GM21576 (cell line): ENCODE results near the gene METTL25.

Source experiments
- ATAC-seq: cut with Tn5 transposase; IDR thresholded peaks from one replicate; pipeline ENCODE4 v1.9.1; 2021; ENCODE audit warnings: mild to moderate bottlenecking, moderate library complexity; ENCODE audit not compliant: unreplicated experiment

The METTL25 gene

GRCh38 chr12:82523996-82524395 is 165.7 kb downstream of the METTL25 start:
- peak; percentile 39 for ATAC-seq

- ATAC-seq: no peak
Observed at GRCh38 chr12:82524641-82525040, 166.3 kb downstream of the METTL25 start.

DNA sequence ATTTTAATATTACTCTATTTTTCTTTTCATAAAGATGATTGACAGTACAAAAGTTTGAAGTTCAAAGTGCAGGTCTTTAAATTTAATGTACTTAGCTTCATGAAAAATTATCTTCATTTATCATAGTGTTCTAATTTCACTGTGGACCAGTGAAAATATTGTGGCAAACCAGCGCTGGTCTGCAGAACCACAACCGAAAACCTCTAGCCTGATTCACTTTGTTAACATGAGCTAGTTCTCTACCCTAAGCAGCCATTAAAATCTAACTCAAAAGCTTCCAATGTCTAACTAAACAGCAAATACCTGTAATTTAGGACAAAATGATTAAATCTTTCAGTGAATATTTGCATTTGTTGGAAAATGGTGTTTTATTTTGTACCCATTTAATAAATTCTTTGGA is 167.3 kb downstream of the METTL25 start:
- no peak for ATAC-seq

DNA sequence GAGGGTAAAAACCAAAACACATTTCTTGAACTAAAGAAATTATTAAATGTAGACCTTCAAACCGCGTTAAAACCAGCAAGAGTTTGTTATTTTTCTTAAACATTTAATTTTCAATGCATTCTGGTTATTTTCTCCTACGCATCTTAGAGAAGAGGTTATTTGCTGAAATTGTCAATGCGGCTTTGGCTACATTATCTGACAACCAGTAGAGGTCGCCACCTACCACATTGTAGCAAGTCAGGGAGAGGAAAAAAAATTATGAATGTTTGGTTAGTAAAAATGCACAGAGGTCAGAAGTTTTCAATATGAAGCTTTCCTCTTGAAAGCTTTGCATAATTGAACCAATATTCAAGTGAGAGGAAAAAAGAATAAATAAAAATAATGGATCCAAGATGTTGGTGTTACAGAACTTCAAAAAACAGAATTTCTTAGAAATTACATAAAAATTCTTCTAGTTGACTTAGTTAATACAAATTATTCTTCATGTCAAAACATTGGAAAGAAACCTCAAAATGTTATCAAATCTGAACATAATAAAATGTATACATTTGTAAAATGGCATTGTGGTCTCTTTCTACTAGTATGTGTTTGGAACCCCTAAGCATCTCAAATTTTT is 168.9 kb downstream of the METTL25 start:
- peak; percentile 78 for ATAC-seq
